KMS-11 (cell line): ENCODE data around the gene RNF34.

Experiments
- H2AFZ ChIP-seq: fragments of 200-600 bp; sonication (generic); 2 replicates; pipeline ENCODE4 v1.6.1; 2016; ENCODE audit warnings: antibody characterized with exemption, mixed run types, low read depth
- H3K27ac ChIP-seq: fragments of 200-600 bp; sonication (generic); 2 replicates; pipeline ENCODE4 v1.6.1; 2016; ENCODE audit warnings: mild to moderate bottlenecking, mixed run types
- H3K27me3 ChIP-seq: fragments of 200-600 bp; sonication (generic); 2 replicates; pipeline ENCODE4 v1.6.1; 2017; ENCODE audit warnings: mild to moderate bottlenecking, low read depth, mixed run types, moderate library complexity; ENCODE audit not compliant: insufficient read depth
- H3K36me3 ChIP-seq: fragments of 200-600 bp; sonication (generic); 2 replicates; pipeline ENCODE4 v1.6.1; 2017; ENCODE audit warnings: mild to moderate bottlenecking, mixed run types; ENCODE audit not compliant: insufficient read depth
- H3K4me1 ChIP-seq: fragments of 200-600 bp; sonication (generic); 2 replicates; pipeline ENCODE4 v1.6.1; 2016; ENCODE audit warnings: mild to moderate bottlenecking, low read depth, mixed run types; ENCODE audit not compliant: poor library complexity, severe bottlenecking
- H3K4me2 ChIP-seq: fragments of 200-600 bp; sonication (generic); 2 replicates; pipeline ENCODE4 v1.7.0; 2016; ENCODE audit warnings: mild to moderate bottlenecking, mixed run types
- H3K4me3 ChIP-seq: fragments of 200-600 bp; sonication (generic); IDR thresholded peaks from 2 replicates; pipeline ENCODE4 v1.6.1; 2017; ENCODE audit warnings: low read depth, low read length, mixed read lengths; ENCODE audit not compliant: insufficient read depth
- H3K79me2 ChIP-seq: fragments of 200-600 bp; sonication (generic); 2 replicates; pipeline ENCODE4 v1.6.1; 2016; ENCODE audit warnings: low read depth, mixed run types; ENCODE audit not compliant: insufficient read depth
- H3K9ac ChIP-seq: fragments of 200-600 bp; sonication (generic); 2 replicates; pipeline ENCODE4 v1.6.1; 2016; ENCODE audit warnings: mild to moderate bottlenecking, mixed run types
- H4K20me1 ChIP-seq: fragments of 200-600 bp; sonication (generic); 2 replicates; pipeline ENCODE4 v1.6.1; 2016; ENCODE audit warnings: mild to moderate bottlenecking, mixed run types; ENCODE audit not compliant: insufficient read depth
- TF ChIP-seq, protein P1 (sequence below): fragments of 200-600 bp; sonication (generic); conservative IDR thresholded peaks from 2 replicates; pipeline ENCODE4 v1.6.1; 2017; ENCODE audit warnings: low read depth, mild to moderate bottlenecking, antibody characterized with exemption, low read length, moderate library complexity, mixed read lengths

The RNF34 gene

DNA sequence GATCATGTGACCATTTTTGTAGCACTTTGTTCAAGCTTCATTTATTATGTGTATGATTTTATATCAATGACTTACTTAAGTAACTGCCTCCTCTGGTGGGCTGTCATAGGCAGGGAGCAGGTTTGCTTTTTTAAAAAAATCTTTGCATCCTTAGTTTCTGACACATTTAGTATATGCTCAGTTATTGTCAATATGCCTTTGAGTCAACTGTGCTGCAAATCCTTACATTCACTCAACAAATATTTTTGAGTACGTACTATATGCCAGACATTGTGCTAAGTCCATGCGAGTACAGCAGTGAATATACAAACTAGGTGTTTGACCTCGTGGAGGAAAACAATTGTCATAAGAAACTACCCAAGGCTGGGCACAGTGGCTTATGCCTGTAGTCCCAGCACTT is 43.3 kb upstream of the RNF34 start:
- Histone ChIP-seq H4K20me1 (no peaks in the 10 kb centered on the region), H3K9ac (no peak overlapping the region), H3K4me1 (no peaks in the 10 kb centered on the region), H3K4me2 (no peak overlapping the region), H3K4me3 (no peak overlapping the region), H2AFZ (no peak overlapping the region), H3K27me3 (no peaks in the 10 kb centered on the region), H3K27ac (no peak overlapping the region), H3K79me2 (peaks cover 4% of the 10 kb centered on the region), H3K36me3 (no peaks in the 10 kb centered on the region)
- TF ChIP-seq, protein P1, sequence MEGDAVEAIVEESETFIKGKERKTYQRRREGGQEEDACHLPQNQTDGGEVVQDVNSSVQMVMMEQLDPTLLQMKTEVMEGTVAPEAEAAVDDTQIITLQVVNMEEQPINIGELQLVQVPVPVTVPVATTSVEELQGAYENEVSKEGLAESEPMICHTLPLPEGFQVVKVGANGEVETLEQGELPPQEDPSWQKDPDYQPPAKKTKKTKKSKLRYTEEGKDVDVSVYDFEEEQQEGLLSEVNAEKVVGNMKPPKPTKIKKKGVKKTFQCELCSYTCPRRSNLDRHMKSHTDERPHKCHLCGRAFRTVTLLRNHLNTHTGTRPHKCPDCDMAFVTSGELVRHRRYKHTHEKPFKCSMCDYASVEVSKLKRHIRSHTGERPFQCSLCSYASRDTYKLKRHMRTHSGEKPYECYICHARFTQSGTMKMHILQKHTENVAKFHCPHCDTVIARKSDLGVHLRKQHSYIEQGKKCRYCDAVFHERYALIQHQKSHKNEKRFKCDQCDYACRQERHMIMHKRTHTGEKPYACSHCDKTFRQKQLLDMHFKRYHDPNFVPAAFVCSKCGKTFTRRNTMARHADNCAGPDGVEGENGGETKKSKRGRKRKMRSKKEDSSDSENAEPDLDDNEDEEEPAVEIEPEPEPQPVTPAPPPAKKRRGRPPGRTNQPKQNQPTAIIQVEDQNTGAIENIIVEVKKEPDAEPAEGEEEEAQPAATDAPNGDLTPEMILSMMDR: no peak

DNA sequence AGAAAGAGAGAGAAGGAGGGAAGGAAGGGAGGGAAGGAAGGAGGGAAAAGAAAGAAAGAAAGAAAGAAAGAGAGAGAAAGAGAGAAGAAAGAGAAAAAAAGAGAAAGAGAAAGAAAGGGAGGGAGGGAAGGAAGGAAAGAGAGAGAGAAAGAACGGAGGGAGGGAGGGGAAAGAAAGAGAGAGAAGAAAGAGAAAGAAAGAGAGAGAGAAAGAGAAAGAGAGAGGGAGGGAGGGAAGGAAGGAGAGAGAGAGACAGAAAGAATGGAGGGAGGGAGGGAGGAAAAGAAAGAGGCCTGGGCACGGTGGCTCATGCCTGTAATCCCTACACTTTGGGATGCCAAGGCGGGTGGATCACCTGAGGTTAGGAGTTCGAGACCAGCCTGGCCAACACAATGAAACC is 42.6 kb upstream of the RNF34 start:
- no peak overlapping the region for H3K4me3 ChIP-seq
- H4K20me1 ChIP-seq: no peaks in the 10 kb centered on the region
- no peaks in the 10 kb centered on the region for H3K4me1 ChIP-seq
- no peak overlapping the region for H3K4me2 ChIP-seq
- no peaks in the 10 kb centered on the region for H3K36me3 ChIP-seq
- no peaks in the 10 kb centered on the region for H3K79me2 ChIP-seq
- no peak overlapping the region for H3K27ac ChIP-seq
- no peak overlapping the region for H2AFZ ChIP-seq
- H3K27me3 ChIP-seq: no peaks in the 10 kb centered on the region
- TF ChIP-seq, protein P1: no peak
- no peak overlapping the region for H3K9ac ChIP-seq

DNA sequence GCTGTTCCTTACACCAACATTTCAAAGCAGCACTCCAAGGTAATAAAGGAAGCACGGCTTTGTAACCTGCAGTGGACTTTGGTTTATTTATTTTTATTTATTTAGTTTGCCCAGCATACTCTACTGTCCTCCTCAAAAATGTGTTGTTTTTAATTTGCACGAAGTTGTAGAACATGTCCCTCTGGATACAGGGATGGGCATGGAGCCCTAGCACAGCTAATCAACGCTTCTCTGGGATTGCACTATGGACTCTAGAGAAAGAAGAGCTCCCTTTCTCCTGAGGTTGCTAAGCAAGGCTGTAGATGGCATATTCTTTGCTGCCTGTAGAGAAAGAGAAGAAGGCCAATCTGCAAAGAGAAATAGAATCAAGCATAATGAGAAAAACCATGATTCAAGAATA is 41.8 kb upstream of the RNF34 start:
- no peak overlapping the region for H3K9ac ChIP-seq
- no peak overlapping the region for H3K27ac ChIP-seq
- no peaks in the 10 kb centered on the region for H3K36me3 ChIP-seq
- TF ChIP-seq, protein P1: no peak
- no peaks in the 10 kb centered on the region for H3K79me2 ChIP-seq
- no peaks in the 10 kb centered on the region for H4K20me1 ChIP-seq
- H3K27me3 ChIP-seq: no peaks in the 10 kb centered on the region
- no peak overlapping the region for H3K4me2 ChIP-seq
- no peak overlapping the region for H3K4me3 ChIP-seq
- no peak overlapping the region for H2AFZ ChIP-seq
- no peaks in the 10 kb centered on the region for H3K4me1 ChIP-seq

DNA sequence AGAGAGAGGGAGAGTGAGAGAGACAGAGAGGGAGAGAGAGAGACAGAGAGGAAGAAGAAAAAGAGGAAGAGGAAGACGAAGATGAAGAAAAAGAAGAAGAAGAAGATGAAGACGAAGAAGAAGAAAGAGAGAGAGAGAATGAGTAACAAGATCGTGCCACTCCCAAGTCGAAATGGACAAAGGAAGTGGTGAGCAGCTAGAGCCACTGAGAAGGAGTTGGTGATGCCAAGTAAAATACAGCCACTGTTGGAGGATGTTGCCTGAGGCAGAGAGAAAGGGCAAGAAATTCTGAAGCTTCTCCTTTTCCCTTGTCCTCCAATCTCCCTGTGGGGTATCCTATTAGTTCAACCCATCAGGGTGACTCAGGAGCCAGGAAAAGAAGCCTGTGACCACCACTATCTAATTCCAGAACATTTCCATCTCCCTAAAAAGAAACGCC is 35.2 kb upstream of the RNF34 start:
- Histone ChIP-seq H3K4me2 (no peak overlapping the region), H2AFZ (no peak overlapping the region), H3K79me2 (no peaks in the 10 kb centered on the region), H3K4me3 (no peak overlapping the region), H3K36me3 (no peaks in the 10 kb centered on the region), H3K27ac (no peak overlapping the region), H3K4me1 (no peaks in the 10 kb centered on the region), H4K20me1 (no peaks in the 10 kb centered on the region), H3K27me3 (no peaks in the 10 kb centered on the region), H3K9ac (no peak overlapping the region)
- TF ChIP-seq, protein P1: no peak
